H1 (cell line): ENCODE data around the gene SEC14L3. TPM values are rescaled to one million over a fixed set of nuclear protein-coding genes. Genes with fewer than 3 reads are reported as not detected.

Experiments
- CTCF ChIA-PET: fragments of 300-600 bp; sonication (Branson Sonifier 250); formaldehyde crosslinking; loops from one replicate; lab custom pipeline; 2021; ENCODE audit not compliant: partially characterized antibody; lab: Charles Lee
- POLR2A ChIA-PET: fragments of 300-600 bp; sonication (Branson Sonifier 250); formaldehyde crosslinking; loops from one replicate; lab custom pipeline; 2021; ENCODE audit warnings: inconsistent platforms; ENCODE audit not compliant: partially characterized antibody; lab: Charles Lee
- DNase-seq, 2 experiments: peaks; one replicate each; pipeline versions ENCODE4 v3.0.0 to v3.0.0-alpha.2; 2010 to 2022; ENCODE audit warnings: low spot score in 2 of 2, low read depth in 1 of 2, mixed read lengths in 1 of 2
- FAIRE-seq: peaks from 2 replicates; lab custom pipeline; 2011; peaks lifted over from hg19 to GRCh38; lab: Jason Lieb, UNC
- H2AFZ ChIP-seq: 2 replicates; pipeline ENCODE4 v1.8.1; 2012; ENCODE audit warnings: low read length, inconsistent platforms
- H2AK5ac ChIP-seq: 2 replicates; pipeline ENCODE4 v1.6.1; 2013; ENCODE audit warnings: low read depth, low read length
- H2BK120ac ChIP-seq: replicated peaks from 2 replicates; pipeline ENCODE3; 2013; ENCODE audit warnings: low read depth, low read length, inconsistent platforms
- H2BK12ac ChIP-seq: 2 replicates; pipeline ENCODE4 v1.6.1; 2013; ENCODE audit warnings: low read depth, low read length
- H2BK15ac ChIP-seq: 2 replicates; pipeline ENCODE4 v1.6.1; 2013; ENCODE audit warnings: low read length
- H2BK20ac ChIP-seq: 2 replicates; pipeline ENCODE4 v1.6.1; 2013; ENCODE audit warnings: low read length
- H2BK5ac ChIP-seq: 2 replicates; pipeline ENCODE4 v1.6.1; 2013; ENCODE audit warnings: low read depth, low read length
- H3K14ac ChIP-seq: 2 replicates; pipeline ENCODE4 v1.6.1; 2013; ENCODE audit warnings: inconsistent platforms; ENCODE audit not compliant: insufficient read length
- H3K18ac ChIP-seq: 2 replicates; pipeline ENCODE4 v1.6.1; 2013; ENCODE audit warnings: low read length; ENCODE audit errors: extremely low read depth
- H3K23ac ChIP-seq: 2 replicates; pipeline ENCODE4 v1.6.1; 2013; ENCODE audit warnings: inconsistent platforms; ENCODE audit not compliant: insufficient read length
- H3K23me2 ChIP-seq: 2 replicates; pipeline ENCODE4 v1.6.1; 2013; ENCODE audit warnings: low read depth, low read length
- H3K27ac ChIP-seq: 2 replicates; pipeline ENCODE4 v1.6.1; 2011; ENCODE audit warnings: low read depth, low read length, inconsistent platforms
- H3K27me3 ChIP-seq, 4 experiments: replicated peaks in 1 of 4; 1 replicate in 1 of 4; 2 replicates in 3 of 4; pipeline versions ENCODE4 v1.6.1 to v1.8.1; 2011 to 2013; ENCODE audit warnings: low read length in 3 of 4, mild to moderate bottlenecking in 3 of 4, inconsistent platforms in 2 of 4, mixed read lengths in 2 of 4, moderate library complexity in 1 of 4; ENCODE audit not compliant: control insufficient read depth in 3 of 4, insufficient read depth in 3 of 4; ENCODE audit errors: extremely low read depth in 1 of 4
- H3K36me3 ChIP-seq, 4 experiments: 2 replicates each; pipeline versions ENCODE4 v1.6.1 to v1.8.1; 2011 to 2013; ENCODE audit warnings: mild to moderate bottlenecking in 4 of 4, low read length in 3 of 4, moderate library complexity in 2 of 4, control low read depth in 1 of 4, inconsistent platforms in 1 of 4; ENCODE audit not compliant: insufficient read depth in 4 of 4, control insufficient read depth in 2 of 4
- H3K4ac ChIP-seq: replicated peaks from 2 replicates; pipeline ENCODE3; 2013; ENCODE audit warnings: low read length, low read depth, mixed read lengths, inconsistent platforms; ENCODE audit not compliant: insufficient read length
- H3K4me1 ChIP-seq, 4 experiments: replicated peaks in 1 of 4; 1 replicate in 1 of 4; 2 replicates in 3 of 4; pipeline versions ENCODE4 v1.6.1 to v1.8.1; 2011 to 2013; ENCODE audit warnings: low read length in 3 of 4, inconsistent platforms in 2 of 4, mixed read lengths in 1 of 4; ENCODE audit not compliant: insufficient read depth in 4 of 4, control insufficient read depth in 3 of 4
- H3K4me2 ChIP-seq, 2 experiments: 2 replicates each; pipeline versions ENCODE4 v1.6.1 to v1.8.1; 2011 to 2013; ENCODE audit warnings: low read depth in 2 of 2, low read length in 2 of 2, control low read depth in 1 of 2, inconsistent platforms in 1 of 2, mild to moderate bottlenecking in 1 of 2; ENCODE audit not compliant: insufficient read depth in 1 of 2
- H3K4me3 ChIP-seq, 4 experiments: fragments of 200-600, 300-600 bp in 1 of 4; sonication (generic), shearing (Covaris generic), sonication (Bioruptor Twin) in 1 of 4; 2 replicates each; pipeline versions ENCODE4 v1.5.1 to v1.8.1; 2011 to 2016; ENCODE audit warnings: low read length in 4 of 4, low read depth in 3 of 4, control low read depth in 2 of 4, inconsistent platforms in 2 of 4, mild to moderate bottlenecking in 2 of 4, mixed read lengths in 1 of 4, moderate library complexity in 1 of 4; ENCODE audit not compliant: insufficient read depth in 2 of 4; ENCODE audit errors: extremely low read depth in 1 of 4
- H3K56ac ChIP-seq: replicated peaks from 2 replicates; pipeline ENCODE3; 2013; ENCODE audit warnings: low read depth, mild to moderate bottlenecking, mixed read lengths, low read length, inconsistent platforms; ENCODE audit not compliant: insufficient read length
- H3K79me1 ChIP-seq: 2 replicates; pipeline ENCODE4 v1.6.1; 2013; ENCODE audit warnings: low read depth, low read length, control low read depth
- H3K79me2 ChIP-seq, 2 experiments: 2 replicates each; pipeline versions ENCODE4 v1.6.1 to v1.8.1; 2012 to 2013; ENCODE audit warnings: low read length in 2 of 2, mild to moderate bottlenecking in 2 of 2, inconsistent platforms in 1 of 2; ENCODE audit not compliant: insufficient read depth in 2 of 2, control insufficient read depth in 1 of 2
- H3K9ac ChIP-seq, 4 experiments: replicated peaks in 1 of 4; 1 replicate in 1 of 4; 2 replicates in 3 of 4; pipeline versions ENCODE4 v1.6.1 to v1.8.1; 2011 to 2013; ENCODE audit warnings: low read depth in 3 of 4, low read length in 3 of 4, control low read depth in 2 of 4, mild to moderate bottlenecking in 2 of 4, moderate library complexity in 2 of 4, inconsistent platforms in 1 of 4; ENCODE audit errors: extremely low read depth in 1 of 4
- H3K9me3 ChIP-seq, 2 experiments: 2 replicates each; pipeline versions ENCODE4 v1.6.1 to v1.8.1; 2012 to 2013; ENCODE audit warnings: mild to moderate bottlenecking in 2 of 2, moderate library complexity in 2 of 2, control low read depth in 1 of 2, inconsistent platforms in 1 of 2, low read depth in 1 of 2, low read length in 1 of 2, mixed read lengths in 1 of 2; ENCODE audit not compliant: insufficient read depth in 2 of 2
- H4K20me1 ChIP-seq, 2 experiments: replicated peaks in 1 of 2; 2 replicates each; pipeline versions ENCODE3 to v1.8.1; 2011 to 2013; ENCODE audit warnings: inconsistent platforms in 2 of 2, low read length in 2 of 2, mild to moderate bottlenecking in 1 of 2; ENCODE audit not compliant: insufficient read depth in 2 of 2, control insufficient read depth in 1 of 2
- H4K5ac ChIP-seq: 2 replicates; pipeline ENCODE4 v1.6.1; 2013; ENCODE audit warnings: low read length, low read depth, mixed read lengths, inconsistent platforms; ENCODE audit not compliant: insufficient read length
- H4K8ac ChIP-seq: 2 replicates; pipeline ENCODE4 v1.8.0; 2013; ENCODE audit warnings: mild to moderate bottlenecking, moderate library complexity, low read length, inconsistent platforms; ENCODE audit not compliant: insufficient read depth; ENCODE audit errors: extremely low read depth
- H4K91ac ChIP-seq: replicated peaks from 2 replicates; pipeline ENCODE3; 2013; ENCODE audit warnings: low read length, mixed read lengths, inconsistent platforms; ENCODE audit not compliant: insufficient read length
- CTBP2 ChIP-seq: IDR thresholded peaks from 2 replicates; pipeline ENCODE4 v1.7.0; 2011; ENCODE audit warnings: borderline replicate concordance, mild to moderate bottlenecking, moderate library complexity, mixed read lengths, low read length; ENCODE audit not compliant: insufficient read depth, insufficient read length
- NRF1 ChIP-seq: IDR thresholded peaks from 2 replicates; pipeline ENCODE4 v1.6.1; 2011; ENCODE audit warnings: mild to moderate bottlenecking, low read depth, low read length, improper control_type of control experiment
- SP1 ChIP-seq: IDR thresholded peaks from 2 replicates; pipeline ENCODE4 v1.6.1; 2011; ENCODE audit warnings: low read depth, low read length
- TAF1 ChIP-seq: IDR thresholded peaks from 2 replicates; pipeline ENCODE4 v1.6.1; 2011; ENCODE audit warnings: mild to moderate bottlenecking, low read depth, low read length
- TAF7 ChIP-seq: optimal IDR thresholded peaks from 2 replicates; pipeline ENCODE3; 2011; ENCODE audit warnings: low read depth, mild to moderate bottlenecking, inconsistent platforms, low read length, moderate library complexity, borderline replicate concordance
- WGBS, 2 experiments: shearing (Covaris generic) in 1 of 2; methylation state at CpG; one replicate each; pipeline versions ENCODE4 v1.1.6 to v1.1.7; 2013 to 2015; ENCODE audit warnings: low lambda C conversion rate in 2 of 2, mixed read lengths in 2 of 2, inconsistent platforms in 1 of 2, low coverage in 1 of 2, missing lambda C conversion rate in 1 of 2; ENCODE audit not compliant: insufficient replicate concordance in 2 of 2, insufficient coverage in 1 of 2, insufficient read length in 1 of 2; ENCODE audit errors: extremely low coverage in 1 of 2, missing lambda C conversion rate in 1 of 2; 5-methylcytosine and 5-hydroxymethylcytosine counted together
- polyA plus RNA-seq, 7 experiments: library from polyadenylated mRNA; depleted of rRNA in 3 of 7; stranded (reverse) in 5 of 7; unstranded in 2 of 7; fragments of >200 nt in 5 of 7; fragments of 200-250 nt in 2 of 7; gene quantifications; 1 replicate in 5 of 7; 2 replicates in 1 of 7; 4 replicates in 1 of 7; pipeline versions ENCODE4 v1.2.1 to v1.2.3, GENCODE V29; 2011 to 2013; ENCODE audit warnings: missing spikeins in 2 of 7, mixed read lengths in 2 of 7
- total RNA-seq: library from RNA; stranded (reverse); fragmentation: NEBNext Ultra II Directional; extraction: Animal tissue kit (Norgen Biotek cat#: 25700); gene quantifications from 2 replicates; pipeline ENCODE4 v1.2.1, GENCODE V29; 2021

SEC14L3 gene
- total and polyA plus RNA-seq, 2 of the 8 experiments (the other 6 are each of a cell fraction or from before 2014, with no cell fraction given), result not detected

DNA sequence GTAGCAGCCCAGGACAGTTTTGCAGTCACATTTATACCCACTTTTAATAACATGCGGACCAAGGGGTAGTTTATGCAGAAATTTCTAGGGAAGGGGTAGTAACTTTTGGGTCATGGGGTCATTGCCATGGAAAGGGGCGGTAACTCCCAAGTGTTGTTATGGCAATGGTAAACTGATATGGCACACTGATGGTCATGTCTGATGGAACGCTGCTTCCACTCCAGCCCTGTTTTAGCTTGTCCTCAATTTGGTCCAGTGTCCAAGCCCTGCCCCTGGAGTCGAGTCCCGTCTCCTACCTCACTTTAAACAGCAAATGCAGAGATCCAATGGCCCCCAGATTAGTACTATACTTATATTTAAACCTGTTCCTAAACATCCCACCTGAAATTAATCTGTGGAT lies 44.9 kb upstream of the SEC14L3 start:
- H4K5ac ChIP-seq, result no peak overlapping the region
- no peak overlapping the region for H2BK20ac ChIP-seq
- H3K18ac ChIP-seq, result no peak overlapping the region
- H4K8ac ChIP-seq, result no peak overlapping the region
- no peak overlapping the region for H3K4me3 ChIP-seq
- H3K4me1 ChIP-seq, result no peaks in the 10 kb centered on the region; a peak in 1 of 7 replicates
- no peak overlapping the region for H2AFZ ChIP-seq
- FAIRE-seq (no peak), DNase-seq (no peak)
- no peak overlapping the region for H2BK12ac ChIP-seq
- CTCF ChIA-PET, result interaction anchor here (2.2 kb wide), 1 partner anchor 32 kb away, joined by 8 read pairs; no protein-coding TSS in a partner anchor
- POLR2A ChIA-PET, result no interaction called here
- TF ChIP-seq SP1 (no peak), TAF7 (no peak), TAF1 (no peak), CTBP2 (no peak), NRF1 (no peak)
- no peaks in the 10 kb centered on the region for H3K79me1 ChIP-seq
- no peak overlapping the region for H3K4ac ChIP-seq
- H2AK5ac ChIP-seq, result no peak overlapping the region
- H2BK120ac ChIP-seq, result no peak overlapping the region
- WGBS, 2 experiments, result 88% methylated on average over 5 of the region's 5 CpGs; no CpG with 5 or more reads in 1 of the 2 experiments
- H3K9me3 ChIP-seq, result no peaks in the 10 kb centered on the region
- no peaks in the 10 kb centered on the region for H3K27me3 ChIP-seq
- H3K56ac ChIP-seq, result no peak overlapping the region
- H3K79me2 ChIP-seq, result no peaks in the 10 kb centered on the region
- no peak overlapping the region for H2BK5ac ChIP-seq
- H2BK15ac ChIP-seq, result no peak overlapping the region
- no peak overlapping the region for H3K14ac ChIP-seq
- no peak overlapping the region for H3K9ac ChIP-seq
- H4K91ac ChIP-seq, result no peak overlapping the region
- no peak overlapping the region for H3K23ac ChIP-seq
- H4K20me1 ChIP-seq, result no peaks in the 10 kb centered on the region
- no peaks in the 10 kb centered on the region for H3K36me3 ChIP-seq
- H3K27ac ChIP-seq, result no peak overlapping the region
- H3K4me2 ChIP-seq, result no peak overlapping the region
- no peaks in the 10 kb centered on the region for H3K23me2 ChIP-seq
